DOHH2 (cell line): Measurements from ENCODE around the gene KAT2B.
"Not testable (repeated sequence)": the region's sequence is repeated elsewhere in the genome, so short reads cannot be mapped to it uniquely, and the experiment has no call there.

ENCODE experiments used
- H3F3A ChIP-seq: fragments of 200-600 bp; sonication (generic), shearing (Covaris generic); 2 replicates; pipeline ENCODE4 v1.6.0; 2016; ENCODE audit warnings: antibody characterized with exemption, mild to moderate bottlenecking; ENCODE audit not compliant: control insufficient read depth, insufficient read depth
- H3K27ac ChIP-seq: fragments of 200-600 bp; sonication (generic); 2 replicates; pipeline ENCODE4 v1.5.1; 2014; ENCODE audit warnings: low read depth, mild to moderate bottlenecking, low read length, moderate library complexity
- H3K27me3 ChIP-seq: fragments of 200-600 bp; sonication (generic); 2 replicates; pipeline ENCODE4 v1.6.1; 2014; ENCODE audit warnings: mild to moderate bottlenecking, low read length, mixed read lengths; ENCODE audit not compliant: control insufficient read depth
- H3K36me3 ChIP-seq: fragments of 200-600 bp; sonication (generic); 2 replicates; pipeline ENCODE4 v1.6.1; 2014; ENCODE audit warnings: mild to moderate bottlenecking, low read length, moderate library complexity, mixed read lengths; ENCODE audit not compliant: control insufficient read depth
- H3K4me1 ChIP-seq: fragments of 200-600 bp; sonication (generic); 2 replicates; pipeline ENCODE4 v1.6.1; 2014; ENCODE audit warnings: mild to moderate bottlenecking, low read length, mixed read lengths; ENCODE audit not compliant: control insufficient read depth
- H3K4me2 ChIP-seq: fragments of 200-600 bp; sonication (generic); 2 replicates; pipeline ENCODE4 v1.6.0; 2014; ENCODE audit warnings: mild to moderate bottlenecking, low read length, moderate library complexity
- H3K4me3 ChIP-seq: fragments of 200-600 bp; sonication (generic); 2 replicates; pipeline ENCODE4 v1.5.1; 2014; ENCODE audit warnings: mild to moderate bottlenecking, low read length, mixed read lengths
- H3K79me2 ChIP-seq: fragments of 200-600 bp; sonication (generic); 2 replicates; pipeline ENCODE4 v1.6.1; 2014; ENCODE audit warnings: mild to moderate bottlenecking, low read length, mixed read lengths; ENCODE audit not compliant: control insufficient read depth
- H3K9me2 ChIP-seq: fragments of 200-600 bp; sonication (generic); replicated peaks from 2 replicates; pipeline ENCODE4 v1.6.1; 2014; ENCODE audit warnings: mild to moderate bottlenecking, low read length, mixed read lengths; ENCODE audit not compliant: control insufficient read depth
- H3K9me3 ChIP-seq: fragments of 200-600 bp; sonication (generic); 2 replicates; pipeline ENCODE4 v1.6.1; 2014; ENCODE audit warnings: antibody characterized with exemption, low read length, mixed read lengths; ENCODE audit not compliant: control insufficient read depth, insufficient read depth
- H4K20me1 ChIP-seq: fragments of 200-600 bp; sonication (generic); 2 replicates; pipeline ENCODE4 v1.6.0; 2014; ENCODE audit warnings: low read depth, mild to moderate bottlenecking, antibody characterized with exemption, low read length, moderate library complexity; ENCODE audit not compliant: control insufficient read depth, insufficient read depth
- EZH2phosphoT487 ChIP-seq: fragments of 200-600 bp; sonication (generic); IDR thresholded peaks from 2 replicates; pipeline ENCODE4 v1.6.1; 2017; ENCODE audit warnings: borderline replicate concordance, mild to moderate bottlenecking, antibody characterized with exemption, low read length, moderate library complexity, mixed read lengths
- TF ChIP-seq, protein P1 (sequence below): fragments of 200-600 bp; sonication (generic); IDR thresholded peaks from one replicate; pipeline ENCODE4 v1.5.1; 2014; ENCODE audit warnings: antibody characterized with exemption, mild to moderate bottlenecking, low read depth, low read length; ENCODE audit not compliant: poor library complexity, severe bottlenecking

The KAT2B gene

DNA sequence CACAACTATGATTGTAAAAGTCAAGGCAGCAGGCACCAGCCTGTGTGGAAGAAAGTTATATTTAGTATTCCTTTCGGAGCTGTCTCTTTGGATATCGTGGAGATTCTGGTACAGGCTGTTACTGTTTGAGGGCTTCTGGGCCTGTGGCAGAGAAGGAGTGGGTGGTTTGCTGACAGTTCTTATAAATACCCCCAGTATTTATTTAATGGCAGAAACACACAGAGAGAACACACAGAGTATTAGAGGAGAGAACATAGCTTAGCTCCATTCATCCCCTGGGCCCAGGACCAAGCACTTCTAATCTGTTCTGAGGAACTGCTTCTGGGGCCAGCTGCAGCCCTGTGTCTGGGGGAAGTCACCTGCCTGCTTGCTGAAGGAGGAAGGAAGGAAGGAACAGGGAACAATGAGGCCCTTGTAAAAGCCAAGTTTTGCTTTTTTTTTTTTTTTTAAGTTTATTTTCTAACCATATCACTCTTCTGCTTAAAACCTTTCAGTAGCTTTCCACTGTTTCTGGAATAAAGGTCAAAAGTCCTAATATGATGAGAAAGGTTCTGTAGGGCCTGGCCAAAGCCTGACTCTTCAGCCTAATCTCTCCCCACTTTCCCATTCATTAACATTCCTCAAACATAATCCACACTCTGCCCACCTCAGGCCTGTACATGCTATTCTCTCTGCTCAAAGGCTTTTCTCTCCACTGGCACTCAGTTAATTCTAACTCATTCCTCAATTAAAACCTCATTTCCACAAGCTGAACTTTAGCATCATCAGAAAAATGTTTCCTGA is 16.4 kb upstream of the KAT2B start:
- Histone ChIP-seq H3K27me3 (no peaks in the 10 kb centered on the region), H3K27ac (no peak overlapping the region), H3F3A (no peaks in the 10 kb centered on the region), H4K20me1 (no peaks in the 10 kb centered on the region), H3K9me2 (no peaks in the 10 kb centered on the region), H3K79me2 (no peaks in the 10 kb centered on the region), H3K4me1 (peaks cover 10% of the 10 kb centered on the region), H3K4me2 (0 out of 2 replicates have a peak overlapping the region, but pooled peaks have one; percentile 33), H3K4me3 (no peak overlapping the region), H3K36me3 (no peaks in the 10 kb centered on the region), H3K9me3 (no peaks in the 10 kb centered on the region)
- TF ChIP-seq EZH2phosphoT487, result no peak
- TF ChIP-seq, protein P1, sequence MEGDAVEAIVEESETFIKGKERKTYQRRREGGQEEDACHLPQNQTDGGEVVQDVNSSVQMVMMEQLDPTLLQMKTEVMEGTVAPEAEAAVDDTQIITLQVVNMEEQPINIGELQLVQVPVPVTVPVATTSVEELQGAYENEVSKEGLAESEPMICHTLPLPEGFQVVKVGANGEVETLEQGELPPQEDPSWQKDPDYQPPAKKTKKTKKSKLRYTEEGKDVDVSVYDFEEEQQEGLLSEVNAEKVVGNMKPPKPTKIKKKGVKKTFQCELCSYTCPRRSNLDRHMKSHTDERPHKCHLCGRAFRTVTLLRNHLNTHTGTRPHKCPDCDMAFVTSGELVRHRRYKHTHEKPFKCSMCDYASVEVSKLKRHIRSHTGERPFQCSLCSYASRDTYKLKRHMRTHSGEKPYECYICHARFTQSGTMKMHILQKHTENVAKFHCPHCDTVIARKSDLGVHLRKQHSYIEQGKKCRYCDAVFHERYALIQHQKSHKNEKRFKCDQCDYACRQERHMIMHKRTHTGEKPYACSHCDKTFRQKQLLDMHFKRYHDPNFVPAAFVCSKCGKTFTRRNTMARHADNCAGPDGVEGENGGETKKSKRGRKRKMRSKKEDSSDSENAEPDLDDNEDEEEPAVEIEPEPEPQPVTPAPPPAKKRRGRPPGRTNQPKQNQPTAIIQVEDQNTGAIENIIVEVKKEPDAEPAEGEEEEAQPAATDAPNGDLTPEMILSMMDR, result no peak

DNA sequence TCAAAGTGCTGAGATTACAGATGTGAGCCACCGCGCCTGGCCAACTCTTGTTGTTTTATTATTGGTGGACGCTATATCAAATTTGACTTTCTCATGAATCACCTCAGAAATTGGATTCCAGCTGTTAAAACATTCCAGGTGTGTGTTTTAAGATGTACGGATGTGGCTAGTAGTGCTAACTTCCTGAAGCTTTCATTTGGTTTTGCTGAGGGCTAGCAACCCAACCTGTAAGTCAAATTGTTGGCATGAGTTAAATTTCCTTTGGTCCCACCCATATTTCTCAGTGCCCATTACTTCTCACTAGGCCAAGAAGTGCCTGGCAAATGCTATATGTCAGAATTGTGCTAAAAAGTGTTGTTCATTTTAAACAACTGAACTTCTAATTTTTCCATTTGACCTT is 13.1 kb upstream of the KAT2B start:
- H3K4me1 ChIP-seq, result peaks cover 10% of the 10 kb centered on the region
- no peak overlapping the region for H3K4me2 ChIP-seq
- no peak overlapping the region for H3K27ac ChIP-seq
- no peaks in the 10 kb centered on the region for H3K27me3 ChIP-seq
- TF ChIP-seq, protein P1, result no peak
- TF ChIP-seq EZH2phosphoT487, result no peak
- H3K9me3 ChIP-seq, result no peaks in the 10 kb centered on the region
- H3F3A ChIP-seq, result no peaks in the 10 kb centered on the region
- no peaks in the 10 kb centered on the region for H4K20me1 ChIP-seq
- no peaks in the 10 kb centered on the region for H3K36me3 ChIP-seq
- H3K9me2 ChIP-seq, result no peaks in the 10 kb centered on the region
- H3K79me2 ChIP-seq, result no peaks in the 10 kb centered on the region
- no peak overlapping the region for H3K4me3 ChIP-seq

DNA sequence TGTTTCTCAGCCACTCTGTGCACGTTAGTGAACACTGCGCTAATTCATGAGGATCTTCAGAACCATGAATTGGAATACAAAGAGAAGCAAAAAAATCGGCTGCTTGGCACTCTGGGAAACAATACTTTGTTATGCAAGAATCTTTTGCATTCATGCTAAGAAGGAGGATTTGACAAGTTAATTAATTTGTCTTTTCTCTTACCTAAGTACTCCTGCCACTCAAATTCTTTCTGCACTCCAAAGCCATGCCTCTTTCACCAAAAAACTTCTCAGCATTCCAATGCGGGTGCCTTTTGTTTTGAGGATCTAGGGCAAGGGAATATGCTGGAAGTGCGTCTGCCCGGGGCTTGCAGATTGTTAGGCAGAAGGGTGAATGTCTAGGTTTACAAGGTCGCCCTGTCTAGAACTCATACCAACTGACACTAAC is 11.3 kb upstream of the KAT2B start:
- H3K4me3 ChIP-seq, result no peak overlapping the region
- H3K27ac ChIP-seq, result no peak overlapping the region
- H4K20me1 ChIP-seq, result no peaks in the 10 kb centered on the region
- H3K4me2 ChIP-seq, result no peak overlapping the region
- H3F3A ChIP-seq, result no peaks in the 10 kb centered on the region
- no peaks in the 10 kb centered on the region for H3K79me2 ChIP-seq
- H3K36me3 ChIP-seq, result no peaks in the 10 kb centered on the region
- peaks cover 3% of the 10 kb centered on the region for H3K4me1 ChIP-seq
- H3K9me2 ChIP-seq, result no peaks in the 10 kb centered on the region
- TF ChIP-seq, protein P1, result no peak
- TF ChIP-seq EZH2phosphoT487, result no peak
- no peaks in the 10 kb centered on the region for H3K27me3 ChIP-seq
- H3K9me3 ChIP-seq, result no peaks in the 10 kb centered on the region

DNA sequence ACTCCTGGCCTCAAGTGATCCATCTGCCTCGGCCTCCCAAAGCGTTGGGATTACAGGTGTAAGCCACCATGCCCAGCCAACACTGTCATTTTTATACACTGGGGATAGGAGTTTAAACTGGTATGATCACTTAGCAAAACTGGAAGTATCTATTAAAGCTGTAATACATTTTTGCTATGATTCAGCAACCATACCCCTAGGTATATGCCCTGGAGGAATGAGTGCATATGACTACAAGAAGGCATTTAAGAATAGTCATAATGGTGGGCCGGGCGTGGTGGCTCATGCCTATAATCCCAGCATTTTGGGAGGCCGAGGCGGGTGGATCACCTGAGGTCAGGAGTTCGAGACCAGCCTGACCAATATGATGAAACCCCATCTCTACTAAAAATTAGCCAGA is 8.3 kb upstream of the KAT2B start:
- not testable (repeated sequence) for H3K9me3 ChIP-seq, H3K36me3 ChIP-seq, H3K79me2 ChIP-seq, H4K20me1 ChIP-seq, H3F3A ChIP-seq, H3K4me2 ChIP-seq, H3K4me3 ChIP-seq, H3K27ac ChIP-seq, H3K27me3 ChIP-seq, H3K4me1 ChIP-seq, H3K9me2 ChIP-seq
